ENCODE results near the gene TAF1.
"Not testable (repeated sequence)": the region's sequence is repeated elsewhere in the genome, so short reads cannot be mapped to it uniquely, and the experiment has no call there.

TAF1 gene

GRCh38 chrX:71493111-71493613 lies 127.0 kb downstream of the TAF1 start:
- in situ Hi-C loops (cut with MboI; ENCODE audit: low sequenced_read_pairs): no loop called here

- in situ Hi-C loops (cut with MboI; ENCODE audit: low sequenced_read_pairs): not testable (repeated sequence)
Measured at GRCh38 chrX:71495979-71496378, 129.8 kb downstream of the TAF1 start.

- in situ Hi-C loops (cut with MboI; ENCODE audit: low sequenced_read_pairs): no loop called here
Measured at GRCh38 chrX:71496476-71496875, 130.3 kb downstream of the TAF1 start.

DNA sequence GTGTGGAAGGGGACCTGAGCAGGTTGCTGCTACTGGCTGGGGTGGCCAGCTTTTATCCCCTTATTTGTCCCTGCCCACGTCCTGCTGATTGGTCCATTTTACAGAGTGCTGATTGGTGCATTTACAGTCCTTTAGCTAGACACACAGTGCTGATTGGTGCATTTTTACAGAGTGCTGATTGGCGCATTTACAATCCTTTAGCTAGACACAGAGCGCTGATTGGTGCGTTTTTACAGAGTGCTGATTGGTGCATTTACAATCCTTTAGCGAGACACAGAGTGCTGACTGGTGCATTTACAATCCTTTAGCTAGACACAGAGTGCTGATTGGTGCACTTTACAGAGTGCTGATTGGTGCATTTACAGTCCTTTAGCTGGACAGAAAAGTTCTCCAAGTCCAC lies 135.9 kb downstream of the TAF1 start:
- in situ Hi-C loops (cut with MboI; ENCODE audit: low sequenced_read_pairs): not testable (repeated sequence)

DNA sequence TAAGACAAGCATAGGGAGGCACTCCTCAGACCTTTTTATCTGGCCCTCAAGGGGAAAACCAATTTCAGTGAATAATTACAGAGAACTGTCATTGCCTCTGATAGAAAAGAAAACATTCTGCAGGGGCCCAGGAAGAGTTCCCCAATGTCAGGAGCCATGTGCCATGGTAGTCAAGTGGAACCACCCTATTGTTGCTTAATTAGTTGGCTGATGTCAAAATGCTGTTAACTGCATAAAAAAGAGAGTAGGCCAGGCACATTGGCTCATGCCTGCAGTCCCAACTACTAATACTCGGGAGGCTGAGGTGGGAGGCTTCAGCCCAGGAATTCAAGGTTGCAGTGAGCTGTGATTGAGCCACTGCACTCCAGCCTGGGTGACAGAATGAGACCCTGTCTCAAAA lies 138.2 kb downstream of the TAF1 start:
- in situ Hi-C loops (cut with MboI; ENCODE audit: low sequenced_read_pairs): no loop called here

GRCh38 chrX:71509289-71509688 lies 143.1 kb downstream of the TAF1 start:
- in situ Hi-C loops (cut with MboI; ENCODE audit: low sequenced_read_pairs): no loop called here

DNA sequence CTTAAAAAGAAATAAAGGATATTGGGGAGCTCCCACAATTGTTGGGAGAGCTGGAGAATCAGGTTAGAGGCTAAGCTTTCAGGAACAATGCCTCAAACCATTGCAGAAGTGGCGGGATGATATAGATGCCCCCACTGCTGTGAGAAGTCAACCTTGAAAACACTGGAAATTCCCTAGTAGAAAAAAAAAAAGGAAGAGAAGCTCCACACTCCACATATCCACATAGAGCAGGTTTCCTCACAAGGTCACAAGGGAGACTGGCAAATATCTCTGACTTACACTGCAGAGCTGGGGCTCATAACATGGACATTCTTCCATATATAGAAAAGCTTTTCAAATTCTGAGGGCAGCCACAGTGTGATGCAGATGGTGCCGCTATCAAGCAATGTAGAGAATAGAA lies 144.0 kb downstream of the TAF1 start:
- in situ Hi-C loops (cut with MboI; ENCODE audit: low sequenced_read_pairs): no loop called here

- in situ Hi-C loops (cut with MboI; ENCODE audit: low sequenced_read_pairs): not testable (repeated sequence)
Measured at GRCh38 chrX:71513731-71514130, 147.6 kb downstream of the TAF1 start.

- in situ Hi-C loops (cut with MboI; ENCODE audit: low sequenced_read_pairs): no loop called here
Measured at GRCh38 chrX:71514367-71515037, 148.3 kb downstream of the TAF1 start.

- in situ Hi-C loops (cut with MboI; ENCODE audit: low sequenced_read_pairs): no loop called here
Measured at GRCh38 chrX:71515038-71515396, 148.9 kb downstream of the TAF1 start.
